PC-9 (cell line): ENCODE data around the gene VAV2.

Experiments
- EZH2 ChIP-seq: fragments of 200-600 bp; sonication (generic); IDR thresholded peaks from 2 replicates; pipeline ENCODE4 v1.8.0; 2017; ENCODE audit warnings: antibody characterized with exemption, low read depth
- TF ChIP-seq, protein P1 (sequence below): fragments of 200-600 bp; sonication (generic); conservative IDR thresholded peaks from 2 replicates; pipeline ENCODE4 v1.6.1; 2017; ENCODE audit warnings: mixed run types, antibody characterized with exemption, mild to moderate bottlenecking, moderate library complexity

DNA sequence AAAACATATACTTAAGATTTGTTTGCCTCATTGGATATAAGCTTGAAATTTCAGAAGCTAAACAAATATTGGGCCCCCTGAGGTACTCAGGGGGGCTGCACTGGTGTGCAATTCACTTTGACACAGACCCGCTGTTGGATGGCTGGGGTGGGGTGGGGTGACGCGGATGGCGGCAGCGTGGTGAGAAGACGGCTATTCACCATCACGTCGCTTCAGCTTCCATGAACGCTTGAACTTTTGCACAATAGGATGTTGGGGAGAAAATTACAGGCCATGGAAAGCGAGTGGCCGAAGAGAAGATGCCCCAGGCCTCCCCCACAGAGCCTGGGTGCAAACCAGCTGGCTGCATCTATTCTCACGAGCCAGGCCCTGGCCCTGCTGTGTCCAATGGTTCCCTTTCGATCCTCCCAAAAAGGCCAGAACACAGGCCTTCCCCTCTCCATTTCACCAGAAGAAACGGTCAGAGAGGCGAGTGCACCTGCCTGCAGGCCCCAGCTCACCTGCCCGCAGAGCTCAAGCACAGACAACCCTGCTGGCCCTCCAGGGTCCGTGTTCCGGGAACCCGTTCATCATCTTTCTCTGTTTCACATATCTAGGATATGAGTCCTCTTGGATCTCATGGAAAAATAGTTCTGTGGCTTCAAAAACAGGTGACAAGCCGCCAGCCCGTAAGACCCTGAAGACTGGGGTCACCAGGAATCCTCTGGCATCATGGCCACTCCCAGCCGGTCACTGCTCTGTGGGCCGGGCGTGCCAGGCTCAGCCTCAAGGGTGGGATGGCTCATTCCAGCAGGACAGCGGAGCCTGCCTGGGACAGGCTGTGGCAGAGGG lies 207.2 kb downstream of the VAV2 start:
- no peak for TF ChIP-seq EZH2
- TF ChIP-seq, protein P1, sequence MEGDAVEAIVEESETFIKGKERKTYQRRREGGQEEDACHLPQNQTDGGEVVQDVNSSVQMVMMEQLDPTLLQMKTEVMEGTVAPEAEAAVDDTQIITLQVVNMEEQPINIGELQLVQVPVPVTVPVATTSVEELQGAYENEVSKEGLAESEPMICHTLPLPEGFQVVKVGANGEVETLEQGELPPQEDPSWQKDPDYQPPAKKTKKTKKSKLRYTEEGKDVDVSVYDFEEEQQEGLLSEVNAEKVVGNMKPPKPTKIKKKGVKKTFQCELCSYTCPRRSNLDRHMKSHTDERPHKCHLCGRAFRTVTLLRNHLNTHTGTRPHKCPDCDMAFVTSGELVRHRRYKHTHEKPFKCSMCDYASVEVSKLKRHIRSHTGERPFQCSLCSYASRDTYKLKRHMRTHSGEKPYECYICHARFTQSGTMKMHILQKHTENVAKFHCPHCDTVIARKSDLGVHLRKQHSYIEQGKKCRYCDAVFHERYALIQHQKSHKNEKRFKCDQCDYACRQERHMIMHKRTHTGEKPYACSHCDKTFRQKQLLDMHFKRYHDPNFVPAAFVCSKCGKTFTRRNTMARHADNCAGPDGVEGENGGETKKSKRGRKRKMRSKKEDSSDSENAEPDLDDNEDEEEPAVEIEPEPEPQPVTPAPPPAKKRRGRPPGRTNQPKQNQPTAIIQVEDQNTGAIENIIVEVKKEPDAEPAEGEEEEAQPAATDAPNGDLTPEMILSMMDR = no peak
